SK-N-SH (cell line): ENCODE results near the gene OCIAD2.

Experiments
- CTCF ChIP-seq: fragments of 200-600 bp; sonication (generic); IDR thresholded peaks from 2 replicates; pipeline ENCODE4 v1.6.1; 2017; ENCODE audit warnings: antibody characterized with exemption, mild to moderate bottlenecking, moderate library complexity
- NRF1 ChIP-seq: IDR thresholded peaks from 2 replicates; pipeline ENCODE4 v1.6.1; 2012; ENCODE audit warnings: low read depth, mild to moderate bottlenecking, low read length

- TF ChIP-seq CTCF (no peak), NRF1 (no peak)
Measured at GRCh38 chr4:48930654-48931053, 24.1 kb upstream of the OCIAD2 start.
